NCI-H1436 treated with DMSO at 0.1 percent for 48 hours (cell line): ENCODE data around the gene PRKCE.
A peak's percentile ranks its signal among the peaks of the same experiment; 100 is the strongest.
"Not testable (repeated sequence)": the region's sequence is repeated elsewhere in the genome, so short reads cannot be mapped to it uniquely, and the experiment has no call there.

Experiments used
- DNase-seq: peaks from one replicate; lab custom pipeline; 2025; lab: John Stamatoyannopoulos, UW

The PRKCE gene

DNA sequence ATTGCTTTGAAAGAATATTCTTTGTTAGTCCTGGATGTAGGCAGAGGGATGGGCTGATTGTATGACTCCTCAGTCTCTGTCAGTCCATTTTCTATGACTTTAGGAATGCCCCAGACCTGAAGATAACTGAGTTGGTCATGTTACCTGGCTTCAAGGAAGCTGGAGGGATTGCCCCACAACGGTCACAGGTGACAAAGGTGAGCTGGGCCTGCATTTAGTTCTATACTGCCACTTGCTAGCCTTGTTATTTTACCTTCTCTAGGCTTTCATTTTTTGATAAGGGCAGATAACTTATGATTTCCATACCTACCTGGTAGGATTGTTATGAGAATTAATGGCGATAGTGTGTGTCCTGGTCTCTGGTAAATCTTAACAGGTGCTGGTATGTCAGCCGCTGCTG lies 260.1 kb downstream of the PRKCE start:
- DNase-seq = no peak

DNA sequence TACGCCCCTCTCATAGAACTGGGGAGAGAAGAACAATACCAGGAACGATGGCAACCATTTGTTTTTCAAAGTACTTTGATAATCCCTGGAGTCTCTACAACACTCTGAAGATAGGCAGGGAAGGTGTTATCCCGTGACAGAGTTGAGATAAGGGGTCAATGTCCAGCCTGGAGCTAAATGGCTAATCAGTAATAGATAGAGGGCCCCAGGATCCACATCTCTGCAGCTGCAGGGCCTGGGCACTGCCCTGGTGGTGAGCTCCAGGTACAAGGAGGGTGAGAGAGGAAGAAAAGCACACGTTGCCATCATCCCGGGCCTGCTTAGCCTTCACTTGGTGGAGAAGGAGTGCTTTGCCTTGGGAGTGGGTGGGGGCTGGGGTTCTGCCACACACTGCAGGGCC lies 260.6 kb downstream of the PRKCE start:
- no peak for DNase-seq

DNA sequence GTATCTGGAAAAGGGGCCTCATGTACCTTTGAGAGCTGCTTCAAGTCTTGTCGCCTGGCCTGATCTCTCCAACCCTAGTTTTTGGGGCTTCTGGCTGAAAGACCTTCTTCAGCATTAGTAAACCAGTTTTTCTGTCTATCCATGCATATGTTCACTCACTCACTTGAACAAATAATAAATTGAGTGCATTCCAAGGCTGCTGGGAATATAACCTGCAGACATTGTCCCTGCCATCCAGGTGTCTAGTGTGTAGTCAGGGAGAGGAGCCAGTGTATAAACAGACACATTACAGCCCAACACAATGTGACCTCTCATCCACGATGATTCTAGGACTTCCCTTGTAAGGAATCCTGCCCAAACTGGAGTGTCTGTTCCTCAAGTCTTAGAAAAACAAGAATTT lies 262.1 kb downstream of the PRKCE start:
- no peak for DNase-seq

DNA sequence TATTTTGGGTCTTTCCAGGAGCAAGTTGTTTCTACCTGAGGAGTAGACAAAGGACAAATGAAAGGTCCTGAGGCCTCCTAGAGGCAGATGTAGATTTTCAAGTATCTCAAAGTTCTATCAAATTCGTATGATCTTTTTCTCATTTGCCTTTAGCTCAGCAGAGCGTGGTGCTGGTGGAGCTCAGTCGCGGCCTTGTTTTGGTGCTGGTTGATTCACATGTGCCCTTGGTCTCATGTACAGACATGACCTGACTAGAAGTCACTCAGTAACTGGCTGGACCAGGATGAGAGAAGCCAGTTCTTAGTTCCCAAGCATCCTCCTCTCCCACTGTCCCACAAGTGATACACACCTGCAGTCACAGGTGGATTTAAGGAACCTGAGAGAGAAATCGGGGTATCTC lies 264.0 kb downstream of the PRKCE start:
- no peak for DNase-seq

DNA sequence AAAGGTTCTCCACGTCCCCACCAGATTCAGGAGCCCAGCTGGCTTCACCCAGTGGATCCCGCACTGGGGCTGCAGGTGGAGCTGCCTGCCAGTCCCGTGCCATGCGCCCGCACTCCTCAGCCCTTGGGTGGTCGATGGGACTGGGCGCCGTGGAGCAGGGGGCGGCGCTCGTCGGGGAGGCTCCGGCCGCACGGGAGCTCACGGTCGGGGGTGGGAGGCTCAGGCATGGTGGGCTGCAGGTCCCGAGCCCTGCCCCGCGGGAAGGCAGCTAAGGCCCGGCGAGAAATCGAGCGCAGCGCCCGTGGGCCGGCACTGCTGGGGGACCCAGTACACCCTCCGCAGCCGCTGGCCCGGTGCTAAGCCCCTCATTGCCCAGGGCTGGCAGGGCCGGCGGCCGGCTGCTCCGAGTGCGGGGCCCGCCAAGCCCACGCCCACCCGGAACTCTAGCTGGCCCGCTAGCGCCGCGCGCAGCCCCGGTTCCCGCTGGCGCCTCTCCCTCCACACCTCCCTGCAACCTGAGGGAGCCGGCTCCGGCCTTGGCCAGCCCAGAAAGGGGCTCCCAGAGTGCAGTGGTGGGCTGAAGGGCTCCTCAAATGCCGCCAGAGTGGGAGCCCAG lies 266.2 kb downstream of the PRKCE start:
- DNase-seq = not testable (repeated sequence)

DNA sequence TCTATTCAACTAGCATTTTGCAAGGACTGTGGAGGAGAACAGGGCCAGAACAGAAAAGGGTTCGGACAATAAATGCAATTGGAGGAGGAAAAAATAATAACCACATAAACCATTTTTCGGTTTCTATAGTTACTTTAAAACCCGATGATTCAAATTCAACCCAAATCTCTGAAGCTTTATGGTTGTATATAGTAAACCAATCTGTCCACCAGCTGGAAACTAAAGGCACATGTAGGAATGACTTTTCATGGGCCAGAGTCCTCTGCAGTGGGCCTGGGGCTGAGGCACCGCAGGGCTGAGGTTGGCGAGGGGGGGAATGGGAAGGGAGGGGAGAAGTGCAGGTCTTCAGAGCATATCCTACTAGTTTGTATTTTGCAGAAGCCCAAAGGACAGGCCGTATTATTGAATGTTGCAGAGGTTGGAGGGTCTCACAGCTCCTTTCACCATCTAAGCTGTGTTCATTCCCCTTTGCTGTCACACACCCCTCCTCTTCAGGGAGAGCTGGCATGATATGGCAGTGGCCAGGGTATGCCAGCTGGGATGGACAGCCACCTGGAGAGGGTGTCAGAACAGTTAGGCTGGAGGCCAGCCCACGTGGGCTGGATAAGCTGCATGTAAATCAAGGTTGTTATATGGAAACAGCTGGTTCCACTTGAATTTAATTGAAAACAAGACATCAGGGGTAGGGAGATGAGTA lies 267.1 kb downstream of the PRKCE start:
- no peak for DNase-seq

DNA sequence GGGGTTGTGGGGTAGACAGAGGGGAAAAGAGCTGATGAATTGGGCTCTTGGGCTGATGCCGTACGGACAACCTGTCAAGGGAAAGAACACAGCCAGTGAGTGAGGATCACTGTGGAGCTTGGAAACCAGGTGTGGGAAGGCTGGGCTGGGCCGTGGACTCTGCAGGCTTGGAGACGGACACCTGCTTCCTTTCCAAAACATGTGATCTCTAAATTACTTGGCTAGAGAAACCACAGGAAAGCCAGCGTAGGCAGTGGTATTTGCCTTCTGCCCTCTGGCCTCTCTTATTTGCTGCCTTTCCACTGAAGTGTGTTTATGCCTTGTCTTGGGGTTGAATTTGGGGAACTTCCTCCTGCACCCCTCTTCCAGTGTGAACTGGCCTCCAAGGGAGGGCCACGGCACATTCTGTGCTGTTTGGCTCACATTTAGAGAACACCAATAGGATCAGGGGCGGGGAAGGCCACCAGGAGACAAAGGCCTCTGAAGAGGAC lies 267.7 kb downstream of the PRKCE start:
- DNase-seq = no peak

DNA sequence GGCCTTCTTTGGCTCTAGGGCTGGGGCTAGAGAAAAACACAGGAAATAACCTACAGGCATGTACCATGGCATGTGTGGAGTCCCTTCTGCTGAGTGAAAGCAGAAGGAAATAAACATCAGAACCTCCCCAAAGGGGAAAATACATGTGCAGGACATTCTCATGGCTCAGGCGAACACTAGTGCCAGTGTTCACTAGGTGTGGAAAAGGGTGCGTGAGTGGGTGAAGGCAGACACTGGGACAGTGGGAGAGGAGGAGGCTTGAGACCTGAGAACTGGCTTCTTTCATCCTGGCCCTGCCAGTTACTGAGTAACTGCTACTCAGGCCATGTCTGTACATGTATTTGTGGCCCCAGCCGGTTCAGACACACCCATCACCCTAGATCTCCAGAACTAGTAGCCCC lies 268.2 kb downstream of the PRKCE start:
- DNase-seq = no peak

DNA sequence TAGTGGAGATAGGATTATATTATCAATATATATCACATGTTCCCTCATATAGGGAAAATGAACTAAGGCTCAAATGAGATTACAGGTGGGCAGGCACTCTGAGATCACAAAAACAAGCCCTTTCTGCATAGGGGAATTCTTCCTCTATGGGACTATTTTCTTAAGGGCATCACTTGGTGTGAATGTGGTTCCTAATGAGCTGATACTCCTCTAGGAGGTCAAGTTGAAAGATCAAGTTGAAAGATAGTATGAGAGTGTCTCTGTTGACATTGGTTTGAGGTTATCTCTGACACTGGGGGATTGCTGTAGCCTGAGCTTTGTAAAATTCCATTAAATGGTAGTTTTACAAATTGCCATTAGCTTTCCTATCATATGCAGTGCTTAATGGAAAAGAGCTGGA lies 270.4 kb downstream of the PRKCE start:
- DNase-seq = no peak

DNA sequence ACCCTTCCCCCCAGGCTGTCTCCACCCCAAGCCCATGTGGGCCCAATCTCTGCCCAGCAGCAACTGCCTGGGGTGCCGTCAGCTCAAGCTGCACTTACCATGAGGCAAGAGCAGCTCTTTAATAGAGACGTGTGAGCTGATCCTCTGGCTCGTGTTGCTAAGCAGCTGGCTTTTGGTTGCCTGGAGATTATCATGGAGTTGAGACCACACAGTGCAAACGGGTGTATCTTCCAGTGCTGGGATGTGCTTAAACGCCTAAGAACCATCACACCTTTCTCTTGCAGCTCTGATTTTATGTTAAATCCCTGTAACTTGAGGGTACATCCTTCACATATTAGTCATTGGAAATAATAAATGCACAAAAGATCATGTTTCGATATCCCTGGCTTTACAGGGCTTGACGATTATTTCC lies 271.1 kb downstream of the PRKCE start:
- DNase-seq = peak; percentile 12

DNA sequence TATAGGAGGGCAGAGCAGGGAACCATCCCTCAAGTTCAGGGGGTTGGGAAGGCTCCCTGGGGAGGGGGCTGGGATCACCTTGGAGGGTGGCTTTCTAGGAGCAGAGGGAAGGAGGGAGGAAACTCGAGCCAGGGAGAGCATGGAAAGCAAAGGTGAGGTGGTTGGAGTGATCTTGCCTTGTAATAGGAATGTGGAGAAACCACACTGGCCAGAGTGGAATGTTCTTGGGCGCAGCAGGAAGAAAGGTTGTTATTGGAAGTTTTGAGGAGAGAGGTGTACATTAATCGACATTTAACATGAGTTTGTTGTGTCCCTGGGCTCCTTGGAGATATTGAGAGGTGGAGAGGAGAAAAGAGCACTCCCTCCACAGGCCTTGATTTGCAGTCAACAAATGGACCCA lies 272.2 kb downstream of the PRKCE start:
- no peak for DNase-seq

DNA sequence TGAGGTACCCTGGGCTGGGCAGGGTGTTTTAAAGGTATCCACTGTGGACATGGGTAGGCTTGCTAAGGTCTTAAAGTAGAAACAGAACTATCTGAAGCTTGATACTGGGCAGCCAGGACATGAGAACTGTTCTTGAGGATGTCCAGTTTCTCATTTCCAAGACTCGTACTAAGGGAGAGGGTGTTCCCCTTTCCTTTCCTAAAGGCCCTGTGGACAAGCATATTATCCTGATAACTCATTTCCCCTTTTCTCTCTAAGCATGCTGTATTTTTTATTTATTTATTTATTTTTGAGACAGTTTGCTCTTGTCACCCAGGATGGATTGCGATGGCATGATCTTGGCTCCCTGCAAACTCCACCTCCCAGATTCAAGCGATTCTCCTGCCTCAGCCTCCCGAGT lies 273.6 kb downstream of the PRKCE start:
- no peak for DNase-seq

DNA sequence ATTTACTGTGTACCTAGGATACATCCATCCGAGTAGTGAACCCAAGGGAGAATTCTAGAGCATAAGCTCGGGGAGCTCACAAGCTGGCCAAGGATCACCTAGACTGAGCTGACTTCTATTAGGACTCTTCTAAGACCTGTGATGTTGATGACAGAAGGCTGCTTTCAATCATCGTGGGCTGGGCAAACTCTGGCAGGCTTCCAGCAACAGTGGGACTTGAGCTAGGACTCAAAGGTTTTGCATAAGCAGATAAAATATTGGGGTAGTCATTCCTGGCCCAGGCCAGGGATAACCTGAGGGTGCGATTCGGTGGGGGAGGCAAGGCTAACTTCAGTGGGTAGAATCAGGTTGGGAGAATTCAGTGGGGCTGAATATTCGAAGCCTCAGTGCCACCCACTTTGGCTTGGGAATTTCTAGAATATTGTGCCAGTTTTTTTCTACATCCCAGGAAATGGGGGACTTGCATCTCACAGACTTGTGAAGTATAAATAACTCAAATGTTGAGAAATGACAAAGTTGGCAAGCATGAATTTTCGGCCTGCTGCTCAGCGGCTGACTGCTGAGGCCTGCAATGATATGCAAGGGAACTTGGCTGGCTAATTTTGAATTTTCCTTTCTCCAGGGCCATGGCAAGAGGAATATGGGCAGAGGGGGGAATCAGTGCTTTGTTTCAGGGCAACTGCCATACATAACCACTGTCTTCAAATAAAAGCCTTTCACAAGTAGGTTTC lies 274.3 kb downstream of the PRKCE start:
- DNase-seq = no peak

DNA sequence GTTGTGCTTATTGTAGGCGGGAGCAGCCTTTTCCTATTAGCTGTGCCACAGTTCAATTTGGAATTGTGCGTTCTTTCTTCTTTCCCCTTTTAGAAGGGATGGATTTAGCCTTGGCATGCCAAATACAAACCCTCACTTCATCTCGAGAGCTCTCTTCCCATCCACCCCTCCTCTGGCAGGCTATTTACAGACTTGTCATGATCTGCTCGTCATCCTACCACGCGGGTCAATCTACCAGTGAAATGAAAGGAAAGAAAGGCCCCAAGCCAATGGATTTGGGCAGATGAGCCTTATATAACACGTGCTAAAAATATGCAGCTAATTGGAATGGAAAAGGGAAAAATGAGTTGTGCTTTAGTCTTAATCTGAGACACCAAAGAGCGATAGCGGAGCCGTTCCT lies 277.5 kb downstream of the PRKCE start:
- DNase-seq = no peak

DNA sequence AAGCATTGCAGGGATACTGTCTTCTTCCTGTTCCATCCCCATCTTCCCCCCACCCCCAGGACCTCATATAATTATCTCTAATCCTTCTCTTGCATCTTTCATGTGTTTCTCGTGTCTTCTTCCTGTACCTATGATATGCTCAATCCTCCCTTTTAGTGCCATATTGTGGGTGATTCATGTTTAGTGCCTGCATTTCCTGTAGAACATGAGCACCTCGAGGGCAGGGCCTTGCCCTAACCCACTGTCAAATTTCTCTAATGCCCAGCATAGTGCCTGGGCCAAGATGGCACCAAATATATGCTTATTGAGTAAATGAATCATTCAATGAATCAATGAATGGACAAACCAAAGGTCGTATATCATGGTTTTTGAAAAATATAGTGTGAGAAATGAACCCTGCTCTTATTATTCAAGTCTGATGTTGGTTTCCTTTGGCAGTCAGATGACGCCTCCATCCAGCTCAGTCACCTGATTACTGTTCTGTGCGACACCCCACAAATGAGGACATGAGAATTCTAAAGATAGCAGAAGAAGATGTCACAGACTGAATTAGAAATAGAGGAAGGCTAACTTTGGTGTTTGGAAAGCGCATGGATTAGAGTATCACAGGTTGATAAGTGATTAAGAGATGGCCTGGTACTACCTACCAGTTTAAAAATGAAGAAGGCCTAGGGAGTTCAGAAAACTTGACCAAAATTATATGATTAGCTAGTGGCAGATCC lies 278.4 kb downstream of the PRKCE start:
- no peak for DNase-seq

DNA sequence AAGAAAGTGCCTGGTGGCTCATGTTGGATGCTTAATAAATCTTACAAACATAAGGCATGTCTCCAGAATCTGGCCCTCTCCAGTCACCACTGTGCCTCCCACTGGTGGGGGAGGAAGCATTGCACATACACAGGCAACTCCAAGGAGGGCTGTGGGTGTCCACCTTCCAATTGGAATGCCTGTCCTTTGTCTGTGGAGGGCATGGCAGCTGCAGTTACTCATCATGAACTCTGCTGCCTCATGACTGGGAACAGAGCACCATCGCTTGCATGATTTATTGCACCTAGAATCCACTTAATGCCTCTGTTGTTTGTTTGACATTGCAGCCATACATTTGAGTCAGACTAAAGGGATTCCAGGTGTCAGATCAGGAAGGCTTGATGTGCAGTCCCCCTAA lies 278.9 kb downstream of the PRKCE start:
- DNase-seq = no peak

DNA sequence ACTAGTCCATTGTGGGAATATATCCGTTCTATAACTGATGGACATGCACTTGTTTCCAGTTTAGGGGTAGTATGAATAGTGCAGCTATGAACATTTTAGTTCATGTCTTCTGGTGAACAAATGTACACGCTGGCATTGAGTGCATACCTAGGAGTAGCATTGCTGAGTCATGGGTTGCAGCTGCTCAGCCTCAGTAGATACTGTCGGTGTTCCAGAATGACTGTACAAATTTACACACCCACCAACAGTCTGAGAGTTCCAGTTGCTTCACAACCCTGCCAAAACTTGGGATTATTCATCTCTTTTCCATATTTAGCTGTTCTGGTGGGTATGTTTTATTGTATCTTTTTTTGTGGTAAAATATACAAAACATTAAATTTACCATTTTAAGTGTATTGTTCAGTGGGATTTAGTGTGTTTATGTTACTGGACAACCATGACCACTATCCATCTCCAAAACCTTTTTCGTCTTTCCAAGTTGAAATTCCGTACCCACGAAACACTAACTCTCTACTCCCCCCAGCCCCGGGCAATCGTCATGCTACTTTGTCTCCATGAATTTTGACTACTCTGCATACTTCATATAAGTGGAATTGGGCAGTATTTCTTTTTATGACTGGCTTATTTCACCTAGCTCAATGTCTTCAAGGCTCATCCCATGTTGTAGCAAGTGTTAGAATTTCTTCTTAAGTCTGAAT lies 281.0 kb downstream of the PRKCE start:
- DNase-seq = no peak

DNA sequence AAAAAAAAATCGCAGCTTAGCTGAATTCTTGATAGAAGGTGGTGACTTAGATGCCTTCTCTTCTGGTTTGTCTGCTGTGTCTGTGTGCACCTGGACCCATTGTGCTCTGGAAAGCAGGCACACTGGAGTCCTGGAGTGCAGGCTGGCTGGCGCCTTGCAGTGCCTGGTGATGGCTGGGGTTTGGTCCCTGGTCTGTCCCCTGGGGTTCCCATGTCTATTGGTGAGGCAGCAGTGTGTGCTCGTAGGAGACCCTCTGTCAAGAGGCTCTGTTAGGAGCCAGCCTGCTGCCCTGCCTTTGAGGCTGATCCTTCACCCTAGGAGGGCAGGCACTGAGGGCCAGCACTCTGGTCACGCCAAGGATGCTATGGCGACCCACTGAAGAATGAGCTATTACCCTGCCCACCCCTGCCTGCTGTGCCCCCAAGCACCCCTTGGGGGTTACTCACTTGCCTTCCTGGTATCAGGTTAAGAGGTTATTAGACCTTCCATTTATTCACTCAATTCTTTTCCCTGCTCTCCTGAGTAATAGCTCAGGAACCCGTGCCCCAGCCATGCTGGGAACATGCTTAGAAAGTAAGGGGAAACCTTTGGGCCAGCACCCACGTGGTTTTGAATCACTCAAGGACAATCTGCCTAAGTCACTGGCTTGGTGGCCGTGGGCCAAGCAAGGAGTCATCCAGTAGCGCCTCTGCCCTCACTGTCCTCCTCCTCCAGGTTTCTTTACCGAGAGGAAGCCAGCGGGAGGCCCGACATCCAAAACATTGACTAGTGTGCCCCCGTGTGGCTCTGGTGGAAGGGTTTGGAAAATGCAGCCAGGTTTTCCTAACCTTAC lies 284.5 kb downstream of the PRKCE start:
- peak; percentile 39 for DNase-seq

DNA sequence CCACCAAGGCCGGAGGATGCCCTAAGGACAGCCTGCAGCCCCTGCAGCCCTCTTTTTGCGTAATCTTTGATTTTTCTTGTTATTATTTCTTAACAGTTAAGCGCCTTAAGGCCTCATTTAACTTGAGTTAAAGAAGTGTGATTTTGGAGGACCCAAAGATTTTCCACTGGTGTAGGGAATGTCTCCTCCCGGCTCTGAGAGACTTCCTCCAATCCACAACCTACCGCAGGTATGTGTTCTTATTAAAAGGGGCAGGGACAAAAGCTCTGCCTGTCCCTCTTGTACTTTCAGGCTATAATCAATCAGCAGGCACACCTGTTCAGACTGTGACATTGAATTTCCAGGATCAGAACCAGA lies 285.1 kb downstream of the PRKCE start:
- no peak for DNase-seq

DNA sequence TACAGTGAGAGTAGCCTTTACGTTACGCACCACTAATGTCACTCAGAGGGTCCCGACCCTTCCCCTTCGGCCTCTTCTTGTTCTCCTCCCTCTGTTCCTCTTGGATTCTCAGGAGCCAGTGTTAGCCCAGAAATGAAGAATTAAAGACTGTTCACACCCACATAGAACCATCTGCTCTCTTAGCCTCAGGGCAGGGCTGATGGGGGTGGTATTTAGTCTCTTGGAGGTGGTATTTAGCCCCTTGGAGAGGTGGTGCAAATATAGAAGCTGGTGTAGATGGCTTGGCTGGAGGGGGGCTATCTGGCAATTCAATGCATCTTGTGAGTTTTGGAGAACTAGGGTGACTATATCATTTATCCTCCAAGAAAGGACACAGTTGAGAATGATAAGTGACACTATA lies 286.5 kb downstream of the PRKCE start:
- no peak for DNase-seq
